HepG2 (cell line): ENCODE data around the gene GNL1. TPM values are rescaled to one million over a fixed set of nuclear protein-coding genes. Genes with fewer than 3 reads are reported as not detected.

ENCODE experiments used
- DMAP1 ChIP-seq: IDR thresholded peaks from 2 replicates; pipeline ENCODE4 v1.6.1; 2016
- EHMT2 ChIP-seq: fragments of 200-600 bp; sonication (generic); IDR thresholded peaks from 2 replicates; pipeline ENCODE4 v1.7.0; 2017; ENCODE audit warnings: antibody characterized with exemption, low read depth, low read length, borderline replicate concordance
- HNF1A ChIP-seq, 2 experiments: sonication (generic) in 1 of 2; formaldehyde crosslinking in 1 of 2; IDR thresholded peaks; 2 replicates each; pipeline versions ENCODE4 v1.4.0 to v1.6.1; 2016 to 2020; ENCODE audit warnings: borderline replicate concordance in 1 of 2, low read depth in 1 of 2, mild to moderate bottlenecking in 1 of 2, missing genetic modification reagents in 1 of 2
- KDM5B ChIP-seq: sonication (generic); formaldehyde crosslinking; IDR thresholded peaks from 2 replicates; pipeline ENCODE4 v1.4.0; 2020; ENCODE audit warnings: missing genetic modification reagents, mild to moderate bottlenecking, borderline replicate concordance
- KMT2A ChIP-seq: sonication (generic); formaldehyde crosslinking; IDR thresholded peaks from 2 replicates; pipeline ENCODE4 v1.4.0; 2020; ENCODE audit warnings: missing genetic modification reagents
- LBX2 ChIP-seq: sonication (generic); formaldehyde crosslinking; IDR thresholded peaks from 2 replicates; pipeline ENCODE4 v1.5.0; 2020; ENCODE audit warnings: missing genetic modification reagents, mild to moderate bottlenecking, borderline replicate concordance
- MAFG ChIP-seq: sonication (generic); formaldehyde crosslinking; IDR thresholded peaks from 2 replicates; pipeline ENCODE4 v1.5.1; 2020; ENCODE audit warnings: mild to moderate bottlenecking, missing genetic modification reagents
- PHF20 ChIP-seq: sonication (generic); formaldehyde crosslinking; IDR thresholded peaks from 2 replicates; pipeline ENCODE4 v1.5.0; 2020; ENCODE audit warnings: mild to moderate bottlenecking, missing genetic modification reagents
- SOX13 ChIP-seq, 3 experiments: fragments of 450-650 bp in 1 of 3; sonication (generic) in 1 of 3; formaldehyde crosslinking in 1 of 3; IDR thresholded peaks in 2 of 3; conservative IDR thresholded peaks in 1 of 3; 2 replicates each; pipeline versions ENCODE4 v1.5.0 to v1.6.1; 2016 to 2020; ENCODE audit warnings: antibody characterized with exemption in 1 of 3, mild to moderate bottlenecking in 1 of 3, missing compliant biosample characterization in 1 of 3, missing genetic modification reagents in 1 of 3, moderate library complexity in 1 of 3
- SP5 ChIP-seq: IDR thresholded peaks from 2 replicates; pipeline ENCODE4 v1.6.1; 2016; ENCODE audit warnings: low read depth, borderline replicate concordance
- SRSF9 ChIP-seq: fragments of 200-400 bp; formaldehyde crosslinking; IDR thresholded peaks from 2 replicates; pipeline ENCODE4 v1.6.1; 2018; ENCODE audit warnings: borderline replicate concordance, mild to moderate bottlenecking, low read depth, low read length; ENCODE audit not compliant: insufficient read depth, poor library complexity, severe bottlenecking
- ZNF317 ChIP-seq: sonication (generic); formaldehyde crosslinking; IDR thresholded peaks from 2 replicates; pipeline ENCODE4 v1.5.0; 2020; ENCODE audit warnings: mild to moderate bottlenecking, missing genetic modification reagents
- ZNF597 ChIP-seq: sonication (generic); formaldehyde crosslinking; IDR thresholded peaks from 2 replicates; pipeline ENCODE4 v1.5.0; 2020; ENCODE audit warnings: missing genetic modification reagents
- ZNF720 ChIP-seq: sonication (generic); formaldehyde crosslinking; IDR thresholded peaks from 2 replicates; pipeline ENCODE4 v1.4.0; 2020; ENCODE audit warnings: missing genetic modification reagents
- polyA plus RNA-seq, 8 experiments: library from polyadenylated mRNA; depleted of rRNA in 3 of 8; stranded (reverse) in 7 of 8; unstranded in 1 of 8; fragments of >200 nt; fragmentation: Illumina TruSeq in 4 of 8; extraction: Trizol in 4 of 8; gene quantifications; 2 replicates each; pipeline versions ENCODE4 v1.2.1 to v1.2.3, GENCODE V29; 2011 to 2016; ENCODE audit warnings: low read depth in 4 of 8, missing spikeins in 1 of 8, mixed read lengths in 1 of 8; ENCODE audit not compliant: insufficient read depth in 1 of 8
- total RNA-seq, 5 experiments: library from RNA; depleted of rRNA; stranded (reverse); fragments of >200 nt; fragmentation: Illumina TruSeq; extraction: Trizol; gene quantifications; 2 replicates each; pipeline ENCODE4 v1.2.3, GENCODE V29; 2016; ENCODE audit warnings: low read depth in 1 of 5
- TF ChIP-seq, protein P1 (sequence below), 2 experiments: sonication (generic) in 1 of 2; formaldehyde crosslinking in 1 of 2; IDR thresholded peaks; 2 replicates each; pipeline versions ENCODE4 v1.6.1 to v1.9.0; 2014 to 2022; ENCODE audit warnings: antibody characterized with exemption in 1 of 2, borderline replicate concordance in 1 of 2, inconsistent platforms in 1 of 2, low read depth in 1 of 2, missing genetic modification reagents in 1 of 2

GNL1 gene
- total and polyA plus RNA-seq, 2 of the 13 experiments (the other 11 are each of a cell fraction or from before 2014, with no cell fraction given): 35.0 to 55.6 TPM

DNA sequence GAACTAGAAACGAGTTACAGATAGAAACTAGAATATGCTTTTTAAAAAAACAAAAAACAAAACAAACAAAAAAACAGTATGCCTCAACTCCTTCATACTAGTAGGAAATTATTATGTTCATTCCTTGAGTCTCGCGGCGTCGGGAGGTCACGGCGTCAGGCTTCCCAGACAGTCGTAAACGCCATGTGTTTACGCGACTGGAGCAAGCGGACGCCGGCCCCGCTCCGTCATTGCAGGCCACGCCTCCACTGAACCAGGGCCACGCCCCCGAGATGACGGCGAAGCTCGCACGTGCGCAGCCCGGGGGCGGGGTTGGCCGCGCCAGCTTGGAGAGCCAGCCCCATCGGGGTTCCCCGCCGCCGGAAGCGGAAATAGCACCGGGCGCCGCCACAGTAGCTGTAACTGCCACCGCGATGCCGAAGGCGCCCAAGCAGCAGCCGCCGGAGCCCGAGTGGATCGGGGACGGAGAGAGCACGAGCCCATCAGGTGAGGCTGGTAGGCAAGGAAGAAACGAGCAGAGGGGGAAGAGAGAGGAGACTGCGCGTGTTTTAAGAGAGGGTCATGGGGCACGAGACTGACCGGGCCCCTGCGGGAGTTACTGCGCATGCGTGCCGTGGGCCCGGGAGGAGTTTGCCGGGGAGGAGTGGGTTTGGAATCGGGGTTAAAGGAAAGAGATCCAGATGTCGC lies 14.9 kb upstream of the GNL1 start, which contains the start of gene ABCF1 (continued):
- TF ChIP-seq, protein P1, sequence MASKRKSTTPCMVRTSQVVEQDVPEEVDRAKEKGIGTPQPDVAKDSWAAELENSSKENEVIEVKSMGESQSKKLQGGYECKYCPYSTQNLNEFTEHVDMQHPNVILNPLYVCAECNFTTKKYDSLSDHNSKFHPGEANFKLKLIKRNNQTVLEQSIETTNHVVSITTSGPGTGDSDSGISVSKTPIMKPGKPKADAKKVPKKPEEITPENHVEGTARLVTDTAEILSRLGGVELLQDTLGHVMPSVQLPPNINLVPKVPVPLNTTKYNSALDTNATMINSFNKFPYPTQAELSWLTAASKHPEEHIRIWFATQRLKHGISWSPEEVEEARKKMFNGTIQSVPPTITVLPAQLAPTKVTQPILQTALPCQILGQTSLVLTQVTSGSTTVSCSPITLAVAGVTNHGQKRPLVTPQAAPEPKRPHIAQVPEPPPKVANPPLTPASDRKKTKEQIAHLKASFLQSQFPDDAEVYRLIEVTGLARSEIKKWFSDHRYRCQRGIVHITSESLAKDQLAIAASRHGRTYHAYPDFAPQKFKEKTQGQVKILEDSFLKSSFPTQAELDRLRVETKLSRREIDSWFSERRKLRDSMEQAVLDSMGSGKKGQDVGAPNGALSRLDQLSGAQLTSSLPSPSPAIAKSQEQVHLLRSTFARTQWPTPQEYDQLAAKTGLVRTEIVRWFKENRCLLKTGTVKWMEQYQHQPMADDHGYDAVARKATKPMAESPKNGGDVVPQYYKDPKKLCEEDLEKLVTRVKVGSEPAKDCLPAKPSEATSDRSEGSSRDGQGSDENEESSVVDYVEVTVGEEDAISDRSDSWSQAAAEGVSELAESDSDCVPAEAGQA (IDR thresholded peaks at IDR 0.05; ENCODE audit: low read depth): peak; percentile 79
- TF ChIP-seq, protein P1 (CRISPR knock-in tag; IDR thresholded peaks at IDR 0.05; ENCODE audit: borderline replicate concordance): no peak; the same call in 1 of the 2 replicates
- TF ChIP-seq SOX13 (IDR thresholded peaks at IDR 0.05) (0 out of 2 replicates have a peak, but pooled peaks have one; percentile 29), SOX13 (CRISPR knock-in tag; conservative IDR thresholded peaks at IDR 0.05 in 1 of 2, IDR thresholded peaks at IDR 0.05 in 1 of 2) (peak in 1 of 2 experiments; percentile 80; a peak in 2 of 4 replicates), SRSF9 (no peak), SP5 (peak; percentile 87), DMAP1 (CRISPR knock-in tag) (peak; percentile 99), MAFG (CRISPR knock-in tag) (no peak), HNF1A (IDR thresholded peaks at IDR 0.05; ENCODE audit: low read depth) (0 out of 2 replicates have a peak, but pooled peaks have one; percentile 36), HNF1A (CRISPR knock-in tag; IDR thresholded peaks at IDR 0.05; ENCODE audit: borderline replicate concordance) (peak; percentile 90), LBX2 (CRISPR knock-in tag) (peak; percentile 64; the same call in 1 of the 2 replicates), ZNF317 (CRISPR knock-in tag) (peak; percentile 81; the same call in 1 of the 2 replicates), KMT2A (CRISPR knock-in tag) (peak; percentile 93), KDM5B (CRISPR knock-in tag) (peak; percentile 98), PHF20 (CRISPR knock-in tag) (peak; percentile 90), EHMT2 (no peak; the same call in 1 of the 2 replicates), ZNF597 (0 out of 2 replicates have a peak, but pooled peaks have one; percentile 17), ZNF720 (CRISPR knock-in tag) (no peak)
